Parathyroid adenoma (tissue), 2 donors: ENCODE measurements around the gene IQGAP3.

ENCODE experiments used
- H2AFZ ChIP-seq: fragments of 300-600 bp; sonication (generic); one replicate; pipeline ENCODE4 v1.7.0; 2017; ENCODE audit warnings: antibody characterized with exemption, mild to moderate bottlenecking
- H3K27ac ChIP-seq: fragments of 300-600 bp; sonication (generic); one replicate; pipeline ENCODE4 v1.7.0; 2017
- H3K27me3 ChIP-seq: fragments of 300-600 bp; sonication (generic); one replicate; pipeline ENCODE4 v1.7.0; 2017; ENCODE audit warnings: low read length; ENCODE audit not compliant: control insufficient read depth, insufficient read depth
- H3K36me3 ChIP-seq: fragments of 300-600 bp; sonication (generic); one replicate; pipeline ENCODE4 v1.7.0; 2017; ENCODE audit warnings: low read length; ENCODE audit not compliant: control insufficient read depth, insufficient read depth
- H3K4me1 ChIP-seq: fragments of 300-600 bp; sonication (generic); one replicate; pipeline ENCODE4 v1.7.0; 2017; ENCODE audit warnings: control low read depth
- H3K4me2 ChIP-seq: fragments of 300-600 bp; sonication (generic); one replicate; pipeline ENCODE4 v1.7.0; 2017; ENCODE audit warnings: low read length
- H3K4me3 ChIP-seq: fragments of 300-600 bp; sonication (generic); one replicate; pipeline ENCODE4 v1.7.0; 2017; ENCODE audit warnings: low read depth, low read length
- H3K79me2 ChIP-seq: fragments of 300-600 bp; sonication (generic); one replicate; pipeline ENCODE4 v1.7.0; 2017; ENCODE audit warnings: control low read depth
- H3K9ac ChIP-seq: fragments of 300-600 bp; sonication (generic); one replicate; pipeline ENCODE4 v1.7.0; 2017; ENCODE audit warnings: mild to moderate bottlenecking
- H3K9me3 ChIP-seq: fragments of 300-600 bp; sonication (generic); one replicate; pipeline ENCODE4 v1.7.0; 2017; ENCODE audit warnings: low read length; ENCODE audit not compliant: control insufficient read depth
- CTCF ChIP-seq: fragments of 300-600 bp; sonication (generic); IDR thresholded peaks from one replicate; pipeline ENCODE4 v1.7.0; 2017; ENCODE audit warnings: antibody characterized with exemption, mild to moderate bottlenecking
- donor health status: primary hyperparathyroidism.

Gene IQGAP3

GRCh38 chr1:156534424-156535060, 37.8 kb downstream of the IQGAP3 start:
- Histone ChIP-seq H2AFZ (no peak overlapping the region), H3K9me3 (no peaks in the 10 kb centered on the region), H3K9ac (no peak overlapping the region), H3K27ac (no peak overlapping the region), H3K79me2 (no peaks in the 10 kb centered on the region), H3K27me3 (no peaks in the 10 kb centered on the region), H3K4me3 (no peak overlapping the region), H3K36me3 (no peaks in the 10 kb centered on the region), H3K4me1 (no peaks in the 10 kb centered on the region), H3K4me2 (no peak overlapping the region)
- no peak for TF ChIP-seq CTCF

GRCh38 chr1:156533568-156534220, 38.7 kb downstream of the IQGAP3 start:
- Histone ChIP-seq H2AFZ (no peak overlapping the region), H3K4me2 (no peak overlapping the region), H3K9ac (no peak overlapping the region), H3K27me3 (no peaks in the 10 kb centered on the region), H3K9me3 (no peaks in the 10 kb centered on the region), H3K27ac (no peak overlapping the region), H3K79me2 (no peaks in the 10 kb centered on the region), H3K4me1 (no peaks in the 10 kb centered on the region), H3K4me3 (no peak overlapping the region), H3K36me3 (no peaks in the 10 kb centered on the region)
- no peak for TF ChIP-seq CTCF

- no peaks in the 10 kb centered on the region for H3K27me3 ChIP-seq
- no peak overlapping the region for H3K9ac ChIP-seq
- no peak overlapping the region for H2AFZ ChIP-seq
- H3K79me2 ChIP-seq, result no peaks in the 10 kb centered on the region
- H3K27ac ChIP-seq, result no peak overlapping the region
- H3K4me3 ChIP-seq, result no peak overlapping the region
- no peak for TF ChIP-seq CTCF
- no peaks in the 10 kb centered on the region for H3K9me3 ChIP-seq
- H3K4me2 ChIP-seq, result no peak overlapping the region
- no peaks in the 10 kb centered on the region for H3K36me3 ChIP-seq
- no peaks in the 10 kb centered on the region for H3K4me1 ChIP-seq
Observed at GRCh38 chr1:156532374-156532773, 40.0 kb downstream of the IQGAP3 start.

GRCh38 chr1:156530006-156530405, 42.4 kb downstream of the IQGAP3 start:
- no peak for TF ChIP-seq CTCF
- H2AFZ ChIP-seq, result no peak overlapping the region
- H3K9ac ChIP-seq, result no peak overlapping the region
- no peaks in the 10 kb centered on the region for H3K27me3 ChIP-seq
- no peaks in the 10 kb centered on the region for H3K36me3 ChIP-seq
- H3K27ac ChIP-seq, result no peak overlapping the region
- H3K4me1 ChIP-seq, result no peaks in the 10 kb centered on the region
- no peak overlapping the region for H3K4me2 ChIP-seq
- H3K4me3 ChIP-seq, result no peak overlapping the region
- no peaks in the 10 kb centered on the region for H3K9me3 ChIP-seq
- no peaks in the 10 kb centered on the region for H3K79me2 ChIP-seq

- Histone ChIP-seq H3K9me3 (no peaks in the 10 kb centered on the region), H3K27me3 (no peaks in the 10 kb centered on the region), H3K4me2 (no peak overlapping the region), H2AFZ (no peak overlapping the region), H3K4me1 (no peaks in the 10 kb centered on the region), H3K27ac (no peak overlapping the region), H3K4me3 (no peak overlapping the region), H3K9ac (no peak overlapping the region), H3K79me2 (no peaks in the 10 kb centered on the region), H3K36me3 (no peaks in the 10 kb centered on the region)
- TF ChIP-seq CTCF, result no peak
Observed at GRCh38 chr1:156528875-156529425, 43.4 kb downstream of the IQGAP3 start.
